Nucleus accumbens (tissue), 56 donors: Measurements from ENCODE around the gene MAP1LC3C.
A peak's percentile ranks its signal among the peaks of the same experiment; 100 is the strongest.

ENCODE experiments used
- DNase-seq, 56 donors: peaks; one replicate each; lab custom pipeline; 2025; lab: John Stamatoyannopoulos, UW

The MAP1LC3C gene

DNA sequence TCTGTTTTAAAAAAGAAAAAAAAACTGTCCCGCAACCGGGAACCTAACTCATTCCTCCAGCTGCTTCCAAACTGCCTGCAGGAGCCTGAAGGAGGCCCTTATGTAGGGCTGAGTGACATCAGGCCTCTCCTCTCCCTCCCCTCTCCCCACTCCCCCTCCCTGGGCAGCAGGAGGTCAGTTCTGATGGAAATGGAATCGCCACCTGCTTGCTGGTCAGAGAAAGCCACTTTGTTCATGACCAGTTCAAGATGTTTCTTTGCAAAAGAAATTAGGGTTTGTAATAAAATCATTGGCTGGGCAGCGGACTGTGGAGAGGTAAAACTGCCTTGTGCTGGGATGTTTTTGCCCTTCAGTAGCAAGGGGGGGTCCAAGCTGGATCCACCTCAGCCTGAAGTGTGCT is at the start of gene MAP1LC3C:
Gene MAP1LC3C, minus strand, starts transcription at position 73 of the 400 bp plus-strand sequence. CDS start 90 bp downstream, outside the sequence.
- DNase-seq, result no peak

DNA sequence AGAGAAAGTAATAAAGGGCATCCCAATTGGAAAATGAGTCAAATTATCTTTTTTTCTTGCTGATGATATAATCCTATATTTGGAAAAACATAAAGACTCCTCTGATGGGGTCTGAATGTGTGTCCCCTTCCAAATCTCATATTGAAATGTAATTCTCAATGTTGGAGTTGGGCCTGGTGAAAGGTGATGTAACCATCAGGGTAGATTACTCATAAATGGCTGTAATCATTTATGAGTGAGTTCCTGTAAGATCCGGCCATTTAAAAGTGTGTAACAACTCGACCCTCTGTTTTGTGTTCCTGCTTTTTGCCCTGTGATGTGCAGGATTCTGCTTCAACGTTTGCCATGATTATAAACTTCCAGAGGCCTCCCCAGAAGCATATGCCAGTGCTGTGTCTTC is 44.3 kb upstream of the MAP1LC3C start:
- no peak for DNase-seq

DNA sequence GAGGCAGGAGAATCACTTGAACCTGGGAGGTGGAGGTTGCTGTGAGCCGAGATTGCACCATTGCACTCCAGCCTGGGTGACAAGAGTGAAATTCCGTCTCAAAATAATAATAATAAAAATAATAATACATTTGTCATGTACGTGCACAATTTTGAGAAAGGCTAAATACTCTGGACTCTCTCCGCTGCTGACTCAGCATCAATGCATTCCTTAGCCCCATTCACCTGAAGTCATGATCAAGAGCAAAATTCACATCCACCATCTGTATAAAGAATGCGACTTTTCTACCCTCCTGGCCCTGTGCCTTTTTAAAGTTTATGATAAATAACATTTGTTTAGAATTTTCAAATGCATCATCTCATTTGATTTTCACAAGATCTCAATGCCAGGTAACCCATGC is 35.5 kb upstream of the MAP1LC3C start:
- no peak for DNase-seq

DNA sequence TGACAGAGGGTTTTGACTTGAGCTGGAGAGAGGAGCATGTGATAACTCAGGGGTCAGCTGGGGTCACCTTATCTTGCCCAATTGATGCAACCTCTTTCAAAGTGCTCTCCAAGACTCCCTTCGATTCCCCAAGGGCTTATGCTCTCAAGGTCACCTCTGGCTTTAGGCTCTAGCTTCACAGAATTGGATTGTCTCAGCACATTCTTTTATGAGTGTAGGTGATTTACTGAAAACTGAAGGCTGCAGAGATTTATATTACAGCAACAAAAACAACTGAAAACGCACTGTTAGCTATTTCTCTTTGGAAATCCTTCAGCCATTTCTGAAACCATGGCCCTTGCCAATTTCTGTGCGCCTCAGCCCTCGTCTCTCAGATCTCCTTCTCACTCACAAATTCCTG is 34.5 kb upstream of the MAP1LC3C start:
- no peak for DNase-seq

DNA sequence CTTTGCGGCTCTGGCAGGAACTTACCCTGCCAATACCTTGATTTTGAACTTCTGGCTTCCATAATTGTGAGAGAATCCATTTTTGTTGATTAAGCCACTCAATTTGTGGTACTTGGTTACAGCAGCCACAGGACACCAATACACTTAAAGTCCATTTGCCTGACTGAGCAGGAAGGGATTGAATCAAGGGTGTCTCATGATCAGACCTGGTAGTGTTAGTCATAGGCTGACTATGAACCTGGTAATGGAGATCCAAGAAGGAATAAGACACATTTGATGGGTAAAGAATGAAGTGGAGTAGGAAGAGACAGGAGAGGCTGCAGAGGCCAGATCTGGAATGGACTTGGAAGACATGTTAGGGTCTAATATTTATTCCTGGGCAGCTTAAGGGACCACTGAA is 31.2 kb upstream of the MAP1LC3C start:
- no peak for DNase-seq

DNA sequence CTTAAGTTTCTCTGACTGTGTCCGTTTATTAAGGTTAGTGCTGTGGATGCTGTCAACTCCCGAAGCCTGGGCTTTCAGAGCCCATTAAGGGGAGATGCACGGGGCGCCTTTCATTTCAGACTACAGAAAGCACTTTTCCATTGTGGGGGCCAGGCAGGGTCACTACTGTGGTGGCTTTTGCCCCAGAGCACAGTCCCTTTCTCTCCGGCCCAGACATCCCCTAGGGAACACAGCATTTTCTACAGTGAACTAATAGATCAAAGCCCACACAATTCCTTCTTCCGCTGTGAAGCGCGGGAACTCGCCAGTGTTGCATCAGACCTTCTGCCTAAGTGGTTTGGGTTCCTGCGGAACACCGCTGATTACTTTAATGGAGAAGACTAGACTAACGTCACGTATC is 26.8 kb upstream of the MAP1LC3C start:
- DNase-seq, result no peak

DNA sequence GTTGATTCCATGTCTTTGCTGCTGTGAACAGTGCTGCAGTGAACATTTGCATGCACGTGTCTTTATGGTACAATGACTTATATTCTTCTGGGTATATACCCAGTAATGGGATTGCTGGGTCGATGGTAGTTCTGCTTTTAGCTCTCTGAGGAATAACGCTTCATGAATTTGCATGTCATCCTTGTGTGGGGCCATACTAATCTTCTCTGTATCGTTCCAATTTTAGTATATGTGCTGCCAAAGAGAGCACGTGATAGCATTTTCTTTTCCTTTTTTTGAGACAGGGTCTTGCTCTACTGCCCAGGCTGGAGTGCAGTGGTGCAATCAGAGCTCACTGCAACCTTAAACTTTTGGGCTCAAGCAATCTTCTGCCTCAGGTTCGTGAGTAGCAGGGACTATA is 24.9 kb upstream of the MAP1LC3C start:
- no peak for DNase-seq

DNA sequence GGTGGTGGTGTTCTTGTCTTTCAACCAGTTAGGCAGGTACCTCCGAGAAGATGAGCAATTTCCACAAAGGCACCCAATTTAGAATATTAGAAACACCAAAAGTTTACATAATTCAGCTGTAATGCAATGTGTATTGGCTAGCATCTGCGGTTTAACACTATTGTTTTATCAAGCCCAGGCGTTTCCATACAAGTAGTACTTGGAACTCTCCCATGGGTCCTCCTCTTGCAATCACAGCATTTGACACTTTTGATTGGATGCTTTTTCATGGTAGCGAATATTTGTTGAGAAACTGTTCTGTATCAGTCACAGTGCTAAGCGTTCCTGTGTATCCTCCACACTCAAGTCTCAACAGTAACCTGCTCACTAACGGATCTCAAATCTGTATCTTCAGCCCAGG is 20.1 kb upstream of the MAP1LC3C start:
- no peak for DNase-seq

DNA sequence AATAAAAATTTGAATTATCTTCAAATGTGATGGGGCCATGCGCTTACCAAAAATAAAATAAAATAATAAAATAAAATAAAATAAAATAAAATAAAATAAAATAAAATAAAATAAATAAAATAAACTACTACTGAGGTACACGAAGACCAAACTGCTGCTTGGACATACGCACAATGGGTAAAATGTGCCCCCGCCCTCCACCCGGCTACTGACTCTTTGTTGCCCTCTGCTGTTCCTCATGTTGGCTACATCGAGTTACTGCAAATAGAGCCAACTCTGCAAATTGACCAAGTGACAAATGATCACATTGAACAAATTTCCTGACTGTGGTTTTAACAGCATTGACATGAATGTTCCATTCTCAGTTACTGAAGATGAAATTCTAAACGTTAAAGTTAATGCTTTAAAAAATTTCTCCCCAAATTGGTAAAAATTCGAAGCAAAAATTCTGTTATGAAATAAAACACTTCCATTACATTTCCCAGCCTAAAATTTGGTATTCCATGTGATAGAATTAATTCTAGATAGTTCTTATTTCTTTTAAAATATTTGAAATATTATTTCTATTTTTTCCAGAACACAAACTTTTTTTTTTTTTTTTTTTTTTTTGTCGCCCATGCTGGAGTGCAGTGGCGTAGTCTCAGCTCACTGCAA is 18.8 kb upstream of the MAP1LC3C start:
- peak in 35 of 56 donors; percentile 0 to 69 (median 18) for DNase-seq

DNA sequence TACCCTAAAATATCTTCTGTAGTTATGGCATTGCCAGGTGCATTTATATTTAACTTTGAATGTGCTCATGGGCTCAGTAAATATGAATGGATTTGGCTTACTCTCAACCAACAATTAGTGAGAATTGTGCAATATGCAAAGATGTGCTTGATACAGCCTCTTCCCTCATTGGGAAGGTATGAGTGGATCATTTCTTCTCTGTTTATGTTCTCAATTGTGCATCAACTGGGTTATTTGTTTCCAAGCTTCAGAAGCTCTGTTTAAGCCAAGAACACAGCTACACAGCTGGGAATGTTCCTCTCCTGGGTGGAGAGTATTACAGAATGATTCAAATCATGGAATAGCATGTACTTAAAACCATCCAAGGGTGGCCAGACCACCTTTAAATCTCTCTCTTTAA is 17.6 kb upstream of the MAP1LC3C start:
- DNase-seq, result no peak

DNA sequence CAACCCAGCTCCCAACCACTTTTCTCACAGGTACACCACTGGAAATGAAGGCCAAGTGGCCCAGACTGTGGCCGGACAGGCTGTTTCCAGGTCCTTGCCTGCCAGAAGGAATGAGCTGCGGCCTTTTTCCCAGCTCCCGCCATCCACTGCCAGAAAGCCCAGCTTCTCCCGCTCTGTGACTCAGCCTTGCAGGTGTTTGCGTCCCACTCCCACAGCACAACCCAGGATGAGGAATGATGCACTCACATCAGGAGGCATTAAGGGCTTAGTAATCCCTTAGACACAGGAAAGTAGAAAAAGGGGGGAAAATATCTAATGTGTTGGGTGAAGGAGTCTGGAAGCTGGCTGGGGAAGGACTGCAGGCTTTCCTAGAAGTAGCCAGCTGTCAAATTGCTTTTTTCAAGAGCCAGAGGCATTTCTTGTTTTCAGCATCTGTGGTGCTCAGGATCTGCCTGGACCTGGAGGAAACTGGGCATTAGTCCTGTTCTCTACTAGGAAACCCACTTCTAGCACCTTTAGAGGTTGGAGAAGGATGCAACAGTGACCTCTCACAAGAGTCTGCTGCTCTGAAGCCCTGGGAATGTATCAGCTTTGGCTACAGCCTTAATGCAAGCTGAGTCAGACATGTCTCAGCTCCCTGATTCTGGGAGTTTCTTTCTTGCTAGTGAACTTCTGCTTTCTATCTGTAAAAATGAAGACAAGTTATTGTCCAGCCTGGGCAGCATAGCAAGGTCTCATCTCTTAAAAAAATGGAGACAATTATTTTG is 13.2 kb upstream of the MAP1LC3C start:
- DNase-seq, result peak in 12 of 56 donors; percentile 2 to 46 (median 10)

DNA sequence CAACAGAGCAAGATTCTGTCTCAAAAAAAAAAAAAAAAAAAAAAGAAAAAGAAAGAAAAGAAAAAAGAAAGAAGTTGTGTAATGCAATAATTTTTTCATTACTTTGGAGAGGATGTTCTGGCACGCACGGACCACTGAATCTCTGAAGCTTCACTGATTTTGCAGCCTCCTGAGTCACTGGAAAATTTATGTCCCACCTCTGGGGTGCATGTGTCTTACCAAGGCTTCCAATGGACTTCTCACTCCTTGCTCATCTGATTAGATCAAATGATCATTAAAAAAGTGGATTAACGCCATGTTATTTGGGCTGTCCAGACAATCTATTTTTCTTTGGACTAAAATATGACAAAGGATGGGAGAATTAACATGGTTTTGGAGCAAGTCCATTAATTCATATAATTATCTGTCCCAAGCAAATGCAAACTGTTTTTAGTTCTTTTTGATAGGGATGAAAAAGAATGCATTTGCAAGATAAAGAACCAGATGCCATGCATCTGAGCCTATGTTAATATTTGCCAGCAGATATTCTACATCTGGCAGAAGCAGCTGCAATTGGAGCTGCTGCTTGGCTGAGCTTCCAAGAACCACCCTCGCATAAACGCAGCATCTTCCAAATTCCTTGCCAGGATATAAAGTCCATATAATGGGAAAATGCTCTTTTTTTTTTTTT is 10.1 kb upstream of the MAP1LC3C start:
- no peak for DNase-seq

DNA sequence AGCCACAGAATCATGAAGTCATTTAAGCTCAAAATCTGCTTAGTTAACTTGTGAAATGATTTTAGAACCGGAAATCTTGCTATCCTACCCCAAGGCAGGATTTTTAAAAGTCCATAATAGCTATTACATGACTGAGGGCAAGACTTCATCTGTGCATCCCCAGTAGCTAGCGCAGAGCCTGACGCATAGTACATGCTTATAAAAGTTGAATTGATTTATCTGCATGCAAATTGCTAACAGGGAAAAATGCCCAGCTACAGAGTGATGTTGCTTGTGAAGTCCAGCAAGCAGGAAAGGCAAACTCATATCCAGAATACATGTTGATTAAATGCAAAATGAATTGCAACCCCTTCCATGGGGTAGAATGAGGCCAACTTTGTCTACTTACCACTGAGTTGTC is 8.1 kb upstream of the MAP1LC3C start:
- DNase-seq, result no peak

DNA sequence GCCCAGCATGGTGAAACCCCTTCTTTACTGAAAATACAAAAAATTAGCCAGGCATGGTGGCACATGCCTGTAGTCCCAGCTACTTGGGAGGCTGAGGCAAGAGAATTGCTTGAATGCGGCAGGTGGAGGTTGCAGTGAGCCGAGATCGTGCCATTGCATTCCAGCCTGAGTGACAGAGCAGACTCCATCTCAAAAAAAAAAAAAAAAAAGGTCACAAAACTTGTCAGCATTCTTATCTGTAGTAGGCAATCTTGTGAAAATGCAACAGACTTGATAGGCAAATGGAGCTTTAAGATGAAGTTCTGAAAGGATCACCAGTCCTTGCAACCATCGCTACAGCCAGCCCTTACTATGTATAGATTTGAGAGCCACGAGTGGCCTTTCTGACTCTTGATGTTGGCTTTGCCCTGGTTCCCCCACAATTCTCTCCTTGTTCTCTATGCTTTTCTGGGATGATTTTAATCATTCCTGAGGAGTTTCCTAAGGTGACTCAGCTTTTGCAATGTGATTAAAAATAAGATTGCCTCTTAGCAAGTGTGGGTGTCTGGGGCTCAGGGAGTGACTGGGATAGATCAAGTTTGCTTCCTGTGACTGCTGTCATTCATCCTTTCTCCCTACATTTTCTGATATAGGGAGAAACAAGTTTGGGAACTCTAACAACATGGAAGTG is 7.1 kb upstream of the MAP1LC3C start:
- DNase-seq, result peak in 4 of 56 donors; percentile 4 to 24 (median 9)

DNA sequence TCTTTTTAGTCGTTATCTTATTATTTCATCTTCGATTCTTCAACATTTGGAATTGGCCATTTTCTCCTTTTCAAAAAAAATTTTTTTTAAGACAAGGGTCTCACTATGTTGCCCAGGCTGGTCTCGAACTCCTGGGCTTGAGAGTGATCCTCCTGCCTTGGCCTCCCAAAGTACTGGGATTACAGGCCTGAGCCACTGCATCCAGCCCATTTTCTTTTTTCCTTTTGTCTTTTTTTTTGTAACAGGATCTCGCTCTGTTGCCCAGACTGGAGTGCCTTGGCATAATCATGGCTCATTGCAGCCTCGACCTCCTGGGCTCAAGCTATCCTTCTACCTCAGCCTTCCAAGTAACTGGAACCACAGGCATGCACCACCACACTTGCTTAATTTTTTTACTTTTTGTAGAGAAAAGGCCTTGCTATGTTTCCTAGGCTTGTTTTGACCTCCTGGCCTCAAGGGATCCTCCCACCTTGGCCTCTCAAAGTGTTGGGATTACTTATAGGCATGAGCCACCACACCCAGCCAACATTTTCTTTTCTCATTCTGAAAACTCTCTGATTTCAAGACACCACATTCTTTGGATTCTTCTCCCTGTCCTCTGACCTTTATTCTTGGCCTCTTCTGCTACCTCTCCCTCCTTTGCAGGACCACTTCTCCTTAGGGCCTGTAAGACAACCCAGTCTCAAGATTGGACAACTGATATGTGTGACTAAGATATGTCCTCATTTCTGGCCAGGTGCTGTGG is 6.0 kb upstream of the MAP1LC3C start:
- DNase-seq, result no peak

DNA sequence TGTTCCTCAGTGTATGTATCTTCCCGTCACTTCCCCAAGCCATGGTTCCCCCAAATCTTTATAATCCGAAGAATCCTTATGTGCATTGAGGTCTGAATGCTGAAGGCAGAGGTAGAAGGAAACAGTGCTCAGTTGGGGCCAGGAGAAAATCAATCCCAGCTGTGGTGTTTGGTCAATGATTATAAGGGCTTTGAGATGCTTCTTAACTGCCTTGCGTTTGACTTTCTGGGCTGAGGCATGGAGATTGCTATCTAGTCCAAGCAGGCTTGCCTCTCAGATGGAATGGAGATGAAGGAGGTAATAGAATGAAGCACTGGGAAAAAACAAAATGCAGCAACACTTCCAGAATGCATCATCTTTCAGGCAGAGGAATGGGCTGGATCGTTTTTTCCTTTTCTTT is 3.6 kb upstream of the MAP1LC3C start:
- no peak for DNase-seq

DNA sequence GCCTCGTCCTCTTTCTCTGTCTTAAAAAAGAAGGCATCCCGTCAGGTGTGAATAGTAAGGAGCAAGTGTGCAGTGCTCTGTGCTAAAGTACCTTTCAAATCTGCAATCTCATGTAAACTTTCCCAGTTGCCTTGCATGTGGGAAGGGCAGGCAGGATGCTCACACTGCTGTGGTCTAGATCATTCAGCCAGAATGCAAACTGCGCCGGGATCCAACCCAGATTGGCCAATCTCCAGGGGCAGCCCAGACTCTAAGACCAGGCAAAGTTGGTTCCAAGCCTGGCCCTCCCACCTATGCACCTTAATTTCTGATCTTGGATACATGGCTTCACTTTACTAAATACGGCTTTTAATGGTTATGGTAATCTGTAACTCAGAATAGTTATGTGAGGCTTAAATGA is 3.2 kb upstream of the MAP1LC3C start:
- no peak for DNase-seq

DNA sequence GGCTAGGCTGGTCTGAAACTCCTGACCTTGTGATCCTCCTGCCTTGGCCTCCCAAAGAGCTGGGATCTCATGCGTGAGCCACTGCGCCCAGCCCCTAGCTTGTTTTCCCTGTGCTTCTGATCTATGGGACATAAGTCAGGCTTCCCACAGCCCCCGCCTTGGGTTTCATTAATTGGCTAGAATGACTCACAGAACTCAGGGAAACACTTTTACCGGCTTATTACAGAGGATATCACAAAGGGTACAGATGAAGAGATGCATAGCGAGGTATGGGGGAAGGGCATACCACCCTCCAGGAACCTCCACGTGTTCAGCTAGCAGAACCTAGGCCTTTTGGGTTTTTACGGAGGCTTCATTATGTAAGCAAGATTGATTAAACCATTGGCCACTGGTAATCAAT is 1.5 kb upstream of the MAP1LC3C start:
- DNase-seq, result no peak

DNA sequence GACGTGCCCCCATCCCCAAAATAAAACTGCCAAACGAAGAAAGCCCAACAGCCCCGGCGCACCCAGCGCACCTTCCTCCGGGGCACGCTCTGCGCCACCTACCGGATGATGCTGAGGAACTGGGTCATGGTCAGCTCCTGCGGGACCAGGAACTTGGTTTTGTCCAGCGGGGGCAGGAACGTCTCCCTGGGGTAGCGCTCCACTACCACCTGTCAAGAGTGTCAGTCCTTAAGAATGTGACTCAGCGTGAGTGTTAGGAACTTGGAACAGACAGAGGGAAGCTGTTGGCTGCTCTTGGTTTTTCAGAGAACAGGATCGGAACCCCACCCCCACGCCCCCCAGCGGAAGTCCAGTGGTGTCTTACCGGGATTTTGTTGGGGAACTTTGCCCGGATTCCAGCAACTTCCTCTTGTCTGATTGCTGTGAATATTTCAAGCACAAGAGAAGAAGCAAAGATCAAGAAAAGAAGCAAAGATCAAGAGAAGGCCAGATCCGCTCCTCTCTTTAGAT is 431 bp downstream of the MAP1LC3C start:
- peak in 40 of 56 donors; percentile 4 to 70 (median 34) for DNase-seq

DNA sequence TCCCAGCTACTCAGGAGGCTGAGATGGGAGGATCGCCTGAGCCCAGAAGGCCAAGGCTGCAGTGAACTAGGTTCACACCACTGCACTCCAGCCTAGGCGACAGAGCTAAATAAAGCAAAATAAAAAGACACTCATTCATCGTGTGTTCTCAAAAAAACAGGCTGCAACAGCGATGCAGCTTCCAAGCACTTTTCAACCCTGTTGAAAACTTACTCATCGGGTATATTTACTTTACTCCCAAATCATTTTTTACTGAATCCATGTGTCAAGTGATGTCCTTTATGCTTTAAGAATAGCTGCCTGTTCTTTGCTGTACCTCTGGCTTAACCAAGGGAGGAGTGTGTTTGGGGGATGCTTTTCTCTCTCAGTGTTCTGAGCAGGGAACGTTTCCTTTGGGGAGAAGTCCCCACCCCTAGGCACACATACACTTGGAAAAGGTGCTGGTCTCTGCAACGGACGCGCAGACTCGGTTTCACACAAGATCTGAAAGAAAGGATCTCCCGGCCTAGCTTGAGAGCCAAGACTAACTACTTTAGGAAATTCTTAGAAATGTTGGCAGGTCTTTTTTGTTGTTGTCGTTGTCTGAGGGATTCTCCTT is 1.4 kb downstream of the MAP1LC3C start:
- no peak for DNase-seq
